Measurements from ENCODE around the gene MYO1B. TPM values are rescaled to one million over a fixed set of nuclear protein-coding genes. Genes with fewer than 3 reads are reported as not detected.

The MYO1B gene
- total RNA-seq, 1 donor from 2014 or later = 81.6 TPM

DNA sequence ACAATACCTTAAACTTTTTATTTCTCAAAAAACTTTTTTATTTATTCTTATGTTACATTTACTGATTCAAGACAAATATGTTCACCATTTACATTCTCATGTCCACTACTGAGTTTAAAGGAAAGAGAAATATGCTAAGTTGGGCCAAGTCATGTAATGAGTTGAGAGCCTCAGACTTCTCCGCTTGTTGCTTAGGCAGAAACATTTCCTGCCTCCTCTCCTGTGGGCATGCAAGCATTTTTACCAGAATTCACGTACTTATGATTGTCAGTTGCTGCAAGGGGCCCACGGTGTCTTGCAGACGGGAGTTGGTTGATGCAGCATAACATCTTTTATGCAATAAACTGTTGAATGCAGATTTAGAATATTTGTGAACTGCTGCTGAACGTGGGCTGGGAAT, 51.8 kb downstream of the MYO1B start:
- TF ChIP-seq, protein P1, sequence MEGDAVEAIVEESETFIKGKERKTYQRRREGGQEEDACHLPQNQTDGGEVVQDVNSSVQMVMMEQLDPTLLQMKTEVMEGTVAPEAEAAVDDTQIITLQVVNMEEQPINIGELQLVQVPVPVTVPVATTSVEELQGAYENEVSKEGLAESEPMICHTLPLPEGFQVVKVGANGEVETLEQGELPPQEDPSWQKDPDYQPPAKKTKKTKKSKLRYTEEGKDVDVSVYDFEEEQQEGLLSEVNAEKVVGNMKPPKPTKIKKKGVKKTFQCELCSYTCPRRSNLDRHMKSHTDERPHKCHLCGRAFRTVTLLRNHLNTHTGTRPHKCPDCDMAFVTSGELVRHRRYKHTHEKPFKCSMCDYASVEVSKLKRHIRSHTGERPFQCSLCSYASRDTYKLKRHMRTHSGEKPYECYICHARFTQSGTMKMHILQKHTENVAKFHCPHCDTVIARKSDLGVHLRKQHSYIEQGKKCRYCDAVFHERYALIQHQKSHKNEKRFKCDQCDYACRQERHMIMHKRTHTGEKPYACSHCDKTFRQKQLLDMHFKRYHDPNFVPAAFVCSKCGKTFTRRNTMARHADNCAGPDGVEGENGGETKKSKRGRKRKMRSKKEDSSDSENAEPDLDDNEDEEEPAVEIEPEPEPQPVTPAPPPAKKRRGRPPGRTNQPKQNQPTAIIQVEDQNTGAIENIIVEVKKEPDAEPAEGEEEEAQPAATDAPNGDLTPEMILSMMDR (IDR thresholded peaks at IDR 0.05; ENCODE audit: unreplicated experiment) = no peak
- H3K9me3 Mint-ChIP-seq = no peaks in the 10 kb centered on the region
- DNase-seq (ENCODE audit: low spot score in 2 of 2, unreplicated experiment in 2 of 2) = no peak
- H3K27ac Mint-ChIP-seq = no peak overlapping the region
- peaks cover 14% of the 10 kb centered on the region for H3K36me3 Mint-ChIP-seq
- H3K4me1 Mint-ChIP-seq = peaks cover 2% of the 10 kb centered on the region
- no peaks in the 10 kb centered on the region for H3K27me3 Mint-ChIP-seq (ENCODE audit: low read depth)
- no peak overlapping the region for H3K4me3 Mint-ChIP-seq

DNA sequence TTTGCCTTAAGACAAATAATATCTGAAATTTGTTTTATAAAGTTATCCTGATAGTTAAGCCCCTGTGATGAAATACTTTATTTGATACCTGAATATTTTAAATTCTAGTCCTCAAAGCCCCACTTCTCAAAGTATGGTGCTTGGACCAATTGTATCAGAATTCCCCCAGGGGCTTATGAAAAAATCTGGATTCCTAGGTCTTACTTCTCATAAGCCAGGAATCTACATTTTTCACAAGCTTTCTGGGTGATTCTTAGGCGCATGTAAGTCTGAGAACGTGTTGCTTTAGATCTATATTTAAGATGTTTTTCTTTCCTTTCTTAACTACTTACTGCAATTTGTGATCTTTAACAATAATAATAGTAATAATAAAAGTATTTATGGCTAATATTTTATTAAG, 53.1 kb downstream of the MYO1B start:
- Mint-ChIP-seq H3K27me3 (ENCODE audit: low read depth) (no peaks in the 10 kb centered on the region), H3K9me3 (no peaks in the 10 kb centered on the region), H3K27ac (no peak overlapping the region), H3K36me3 (peaks cover 14% of the 10 kb centered on the region), H3K4me3 (no peak overlapping the region), H3K4me1 (peaks cover 12% of the 10 kb centered on the region)
- TF ChIP-seq, protein P1 (IDR thresholded peaks at IDR 0.05; ENCODE audit: unreplicated experiment) = no peak
- DNase-seq (ENCODE audit: low spot score in 2 of 2, unreplicated experiment in 2 of 2) = no peak

DNA sequence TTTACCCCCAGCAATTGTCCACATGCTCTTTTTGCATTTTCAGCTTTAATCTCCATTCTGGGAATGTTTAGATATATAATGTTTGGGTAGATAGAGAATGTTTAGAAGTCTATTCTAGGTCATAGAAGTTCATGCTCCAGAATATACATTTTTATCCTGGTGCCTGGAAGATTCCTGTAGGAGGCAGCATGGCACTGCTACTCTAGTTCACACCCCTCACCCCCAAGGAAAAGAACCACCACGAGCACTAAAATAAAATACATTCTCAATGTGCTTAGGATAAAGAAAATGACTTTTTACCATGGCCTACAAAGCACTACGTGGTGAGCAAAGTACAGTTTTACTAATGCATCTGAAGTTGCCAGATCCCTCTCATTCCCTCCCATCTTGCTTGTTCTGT, 53.8 kb downstream of the MYO1B start:
- Mint-ChIP-seq H3K27ac (no peak overlapping the region), H3K4me1 (peaks cover 17% of the 10 kb centered on the region)
- no peak for DNase-seq (ENCODE audit: low spot score in 2 of 2, unreplicated experiment in 2 of 2)

DNA sequence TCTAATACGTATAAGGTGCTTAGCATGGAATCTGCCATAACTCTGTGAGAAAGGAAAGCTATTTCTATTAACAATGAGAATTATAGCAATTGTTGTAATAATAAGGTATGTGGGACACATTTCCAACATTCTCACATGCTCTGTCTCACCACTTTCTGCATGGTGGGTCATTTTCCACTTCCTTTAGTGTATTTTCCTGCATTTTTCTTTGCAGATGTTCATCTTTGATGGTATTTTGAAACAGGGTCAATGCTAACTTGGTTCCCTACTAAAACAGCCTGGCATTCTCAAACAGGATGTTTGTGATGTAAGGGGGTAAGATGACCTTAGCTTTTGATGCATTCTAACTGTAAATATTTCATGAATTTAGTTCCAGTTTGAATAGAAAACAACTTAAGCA, 54.7 kb downstream of the MYO1B start:
- Mint-ChIP-seq H3K4me1 (peaks cover 16% of the 10 kb centered on the region), H3K27me3 (ENCODE audit: low read depth) (no peaks in the 10 kb centered on the region), H3K27ac (no peak overlapping the region), H3K9me3 (no peaks in the 10 kb centered on the region), H3K36me3 (peaks cover 14% of the 10 kb centered on the region), H3K4me3 (no peak overlapping the region)
- TF ChIP-seq, protein P1 (IDR thresholded peaks at IDR 0.05; ENCODE audit: unreplicated experiment) = no peak
- no peak for DNase-seq (ENCODE audit: low spot score in 2 of 2, unreplicated experiment in 2 of 2)

More for the DNA sequence above, 53.8 kb downstream of the MYO1B start:
- Mint-ChIP-seq H3K27me3 (ENCODE audit: low read depth) (no peaks in the 10 kb centered on the region), H3K36me3 (peaks cover 14% of the 10 kb centered on the region), H3K4me3 (no peak overlapping the region), H3K9me3 (no peaks in the 10 kb centered on the region)
- TF ChIP-seq, protein P1 (IDR thresholded peaks at IDR 0.05; ENCODE audit: unreplicated experiment) = no peak

DNA sequence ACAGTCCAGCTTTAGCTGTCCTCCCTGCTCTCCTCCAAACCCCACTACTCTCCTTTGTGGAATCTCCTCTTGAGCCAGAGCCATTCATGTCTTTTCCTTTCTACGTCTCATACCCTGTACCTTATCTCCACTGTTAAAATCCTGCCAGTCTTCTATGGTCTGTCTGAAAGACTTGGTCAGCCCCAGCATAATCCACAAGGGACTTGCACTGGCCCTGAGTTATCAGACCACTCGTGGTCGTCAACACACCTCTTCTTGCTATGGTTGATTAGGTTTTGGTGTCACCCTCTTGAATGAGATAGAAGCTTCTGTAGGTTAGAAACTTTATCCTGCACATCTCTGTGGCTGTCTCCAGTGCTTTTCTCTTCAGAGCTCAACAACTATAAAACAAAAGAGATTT, 56.8 kb downstream of the MYO1B start:
- TF ChIP-seq, protein P1 (IDR thresholded peaks at IDR 0.05; ENCODE audit: unreplicated experiment) = no peak
- peaks cover 21% of the 10 kb centered on the region for H3K4me1 Mint-ChIP-seq
- H3K27me3 Mint-ChIP-seq (ENCODE audit: low read depth) = no peaks in the 10 kb centered on the region
- no peak for DNase-seq (ENCODE audit: low spot score in 2 of 2, unreplicated experiment in 2 of 2)
- no peaks in the 10 kb centered on the region for H3K9me3 Mint-ChIP-seq
- no peak overlapping the region for H3K27ac Mint-ChIP-seq
- H3K36me3 Mint-ChIP-seq = peaks cover 11% of the 10 kb centered on the region
- no peak overlapping the region for H3K4me3 Mint-ChIP-seq

Measured in mesothelial cell of epicardium (in vitro differentiated cells).